Measurements from ENCODE around the gene ENOX2.

Gene ENOX2

GRCh38 chrX:130702867-130703707 lies 199.9 kb downstream of the ENOX2 start:
- Histone ChIP-seq H3K27me3 (ENCODE audit: insufficient read depth, low read length, poor library complexity, severe bottlenecking) (no peaks in the 10 kb centered on the region), H2AFZ (ENCODE audit: low read length) (no peak overlapping the region), H3K79me2 (ENCODE audit: insufficient read depth, low read length) (no peaks in the 10 kb centered on the region), H3K4me1 (ENCODE audit: insufficient read depth, low read length, poor library complexity, severe bottlenecking) (no peaks in the 10 kb centered on the region), H3K4me3 (ENCODE audit: low read length, poor library complexity, severe bottlenecking) (no peak overlapping the region), H3K36me3 (ENCODE audit: insufficient read depth, low read length) (no peaks in the 10 kb centered on the region), H4K20me1 (ENCODE audit: insufficient read depth, low read length, poor library complexity, severe bottlenecking) (no peaks in the 10 kb centered on the region), H3K9ac (ENCODE audit: low read depth, low read length, poor library complexity, severe bottlenecking) (no peak overlapping the region), H3K9me2 (replicated peaks; ENCODE audit: low read depth, low read length) (no peaks in the 10 kb centered on the region), H3K4me2 (ENCODE audit: low read depth, low read length, poor library complexity, severe bottlenecking) (no peak overlapping the region), H3F3A (ENCODE audit: low read depth) (no peaks in the 10 kb centered on the region), H3K9me3 (ENCODE audit: insufficient read depth, low read depth, low read length) (no peaks in the 10 kb centered on the region)
- TF ChIP-seq EZH2phosphoT487 (IDR thresholded peaks at IDR 0.05; ENCODE audit: borderline replicate concordance), result no peak
- no peak for TF ChIP-seq CTCF (conservative IDR thresholded peaks at IDR 0.05; ENCODE audit: low read length)

- Histone ChIP-seq H4K20me1 (ENCODE audit: insufficient read depth, low read length, poor library complexity, severe bottlenecking) (no peaks in the 10 kb centered on the region), H3K79me2 (ENCODE audit: insufficient read depth, low read length) (no peaks in the 10 kb centered on the region), H2AFZ (ENCODE audit: low read length) (no peak overlapping the region), H3K4me3 (ENCODE audit: low read length, poor library complexity, severe bottlenecking) (no peak overlapping the region), H3F3A (ENCODE audit: low read depth) (no peaks in the 10 kb centered on the region), H3K9me2 (replicated peaks; ENCODE audit: low read depth, low read length) (no peaks in the 10 kb centered on the region), H3K27me3 (ENCODE audit: insufficient read depth, low read length, poor library complexity, severe bottlenecking) (no peaks in the 10 kb centered on the region), H3K36me3 (ENCODE audit: insufficient read depth, low read length) (no peaks in the 10 kb centered on the region), H3K4me1 (ENCODE audit: insufficient read depth, low read length, poor library complexity, severe bottlenecking) (no peaks in the 10 kb centered on the region), H3K4me2 (ENCODE audit: low read depth, low read length, poor library complexity, severe bottlenecking) (no peak overlapping the region), H3K9ac (ENCODE audit: low read depth, low read length, poor library complexity, severe bottlenecking) (no peak overlapping the region), H3K9me3 (ENCODE audit: insufficient read depth, low read depth, low read length) (no peaks in the 10 kb centered on the region)
- no peak for TF ChIP-seq CTCF (conservative IDR thresholded peaks at IDR 0.05; ENCODE audit: low read length)
- TF ChIP-seq EZH2phosphoT487 (IDR thresholded peaks at IDR 0.05; ENCODE audit: borderline replicate concordance), result no peak
Measured at GRCh38 chrX:130700629-130701028, 202.4 kb downstream of the ENOX2 start.

- no peaks in the 10 kb centered on the region for H3K79me2 ChIP-seq (ENCODE audit: insufficient read depth, low read length)
- H3F3A ChIP-seq (ENCODE audit: low read depth), result no peaks in the 10 kb centered on the region
- H3K9ac ChIP-seq (ENCODE audit: low read depth, low read length, poor library complexity, severe bottlenecking), result no peak overlapping the region
- TF ChIP-seq EZH2phosphoT487 (IDR thresholded peaks at IDR 0.05; ENCODE audit: borderline replicate concordance) (no peak), CTCF (conservative IDR thresholded peaks at IDR 0.05; ENCODE audit: low read length) (no peak)
- no peaks in the 10 kb centered on the region for H3K36me3 ChIP-seq (ENCODE audit: insufficient read depth, low read length)
- no peak overlapping the region for H2AFZ ChIP-seq (ENCODE audit: low read length)
- no peak overlapping the region for H3K4me2 ChIP-seq (ENCODE audit: low read depth, low read length, poor library complexity, severe bottlenecking)
- no peak overlapping the region for H3K4me3 ChIP-seq (ENCODE audit: low read length, poor library complexity, severe bottlenecking)
- H3K9me2 ChIP-seq (replicated peaks; ENCODE audit: low read depth, low read length), result no peaks in the 10 kb centered on the region
- no peaks in the 10 kb centered on the region for H3K4me1 ChIP-seq (ENCODE audit: insufficient read depth, low read length, poor library complexity, severe bottlenecking)
- H3K27me3 ChIP-seq (ENCODE audit: insufficient read depth, low read length, poor library complexity, severe bottlenecking), result no peaks in the 10 kb centered on the region
- H4K20me1 ChIP-seq (ENCODE audit: insufficient read depth, low read length, poor library complexity, severe bottlenecking), result no peaks in the 10 kb centered on the region
- H3K9me3 ChIP-seq (ENCODE audit: insufficient read depth, low read depth, low read length), result no peaks in the 10 kb centered on the region
Measured at GRCh38 chrX:130699618-130700017, 203.4 kb downstream of the ENOX2 start.
